NCI-H2227 (cell line): ENCODE results near the gene PDGFC.
"Not testable (repeated sequence)": the region's sequence is repeated elsewhere in the genome, so short reads cannot be mapped to it uniquely, and the experiment has no call there.

Experiments used
- DNase-seq: peaks from one replicate; lab custom pipeline; 2025; ENCODE audit not compliant: unreplicated experiment; lab: John Stamatoyannopoulos, UW

PDGFC gene

DNA sequence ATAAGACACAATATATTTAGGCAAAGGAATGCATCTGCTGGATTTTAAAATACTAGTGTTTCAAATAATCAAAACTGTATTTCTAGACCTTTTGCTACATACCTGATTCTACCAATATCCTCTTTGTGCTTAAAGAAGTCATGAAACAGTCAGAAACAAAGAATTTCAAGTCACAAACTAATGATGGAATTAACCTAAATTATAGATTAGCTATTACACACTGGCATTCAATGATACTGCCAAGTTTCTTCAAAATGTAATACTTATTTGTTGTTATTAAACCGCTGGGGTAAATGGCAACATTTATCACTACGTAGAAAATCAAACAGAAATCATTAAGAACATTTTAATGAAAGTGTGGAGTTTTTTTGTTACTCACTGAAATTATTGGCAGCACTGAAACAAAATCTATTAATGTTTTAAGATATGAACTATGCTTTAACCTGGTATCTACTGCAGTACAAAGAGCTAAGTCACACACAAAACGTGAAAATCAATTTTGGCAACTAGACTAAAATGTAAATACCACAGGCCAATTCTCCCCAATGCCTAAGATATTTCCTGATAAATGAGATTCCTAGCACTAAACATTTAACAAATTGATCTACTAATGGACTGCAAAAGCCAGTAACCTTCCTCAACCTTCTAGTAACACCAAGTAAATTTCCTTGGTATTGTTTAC, 19.4 kb downstream of the PDGFC start:
- DNase-seq: no peak

DNA sequence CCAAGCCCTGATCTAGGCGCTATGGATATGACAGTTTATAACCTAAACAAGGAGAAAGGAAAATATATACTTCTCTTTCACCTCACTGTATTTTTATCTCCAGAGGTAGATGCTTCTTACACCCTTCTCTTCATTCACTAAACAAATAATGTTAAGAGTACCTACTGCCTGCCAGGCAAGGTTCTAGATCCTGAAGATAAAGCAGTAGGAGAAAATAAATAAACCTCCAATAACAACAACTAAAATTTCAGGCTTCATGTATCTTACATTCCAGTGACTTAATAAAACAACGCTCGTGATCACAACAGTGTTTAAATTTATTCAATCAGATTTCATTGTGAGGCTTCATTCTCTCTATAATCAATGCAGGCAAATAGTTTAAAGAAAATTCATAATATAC, 20.7 kb downstream of the PDGFC start:
- no peak for DNase-seq

DNA sequence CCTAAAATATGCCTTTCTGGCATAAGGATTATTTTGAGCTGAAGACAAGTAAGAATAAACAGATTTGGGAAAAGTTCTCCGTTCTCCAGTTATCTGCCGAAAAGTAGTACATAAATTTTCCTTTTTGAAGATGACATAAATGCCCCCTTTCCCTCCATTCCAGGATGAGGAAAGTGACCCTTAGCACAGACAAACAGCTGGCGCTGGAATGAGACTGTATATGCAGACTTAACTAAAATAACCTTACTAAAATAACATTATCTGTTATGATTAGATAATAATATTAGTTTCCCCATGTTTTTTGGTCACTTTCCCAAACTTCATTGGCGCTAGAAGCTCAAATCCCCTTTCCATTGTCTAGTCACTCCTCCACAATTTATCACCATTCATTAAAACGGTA, 21.5 kb downstream of the PDGFC start:
- DNase-seq: no peak

DNA sequence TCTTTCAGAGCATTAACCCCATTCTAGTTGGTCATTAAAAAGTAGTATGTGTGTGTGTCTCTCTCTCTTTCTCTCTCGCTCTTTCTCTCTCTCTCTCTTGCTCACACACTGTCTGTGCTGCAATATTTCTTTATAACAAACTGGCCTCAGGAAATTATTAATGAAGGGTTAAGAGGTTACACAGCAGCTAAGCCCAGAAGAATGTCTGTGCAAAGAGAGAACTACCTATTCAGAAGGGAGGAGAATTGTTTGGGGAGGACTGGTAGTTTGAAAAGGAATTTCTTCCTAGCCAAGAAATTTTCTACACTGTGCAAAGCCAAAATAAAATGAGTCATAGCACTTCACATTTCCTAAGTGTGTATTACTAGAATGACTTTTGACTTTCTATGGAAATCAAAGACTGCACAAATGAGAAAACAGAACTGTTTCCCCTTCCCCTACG, 22.2 kb downstream of the PDGFC start:
- no peak for DNase-seq

DNA sequence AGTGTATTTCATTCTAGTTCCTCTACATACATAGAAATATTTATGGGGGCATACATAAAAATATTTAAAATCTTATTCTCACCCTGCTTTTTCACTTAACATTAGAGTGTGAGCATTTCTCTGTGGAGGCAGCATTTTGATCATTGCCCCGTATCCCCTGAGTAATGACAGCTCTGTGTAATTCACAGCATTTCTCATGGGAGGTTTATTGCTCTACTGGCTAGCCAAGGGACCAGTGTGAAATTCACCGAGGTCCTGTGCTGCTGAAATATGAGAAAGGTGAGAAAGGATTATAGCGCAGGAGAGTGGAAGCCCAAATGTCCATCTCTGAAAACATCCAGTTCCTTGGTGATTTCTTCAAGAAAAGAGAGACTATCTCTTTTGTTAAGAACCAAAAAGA, 22.9 kb downstream of the PDGFC start:
- peak; percentile 8 for DNase-seq

DNA sequence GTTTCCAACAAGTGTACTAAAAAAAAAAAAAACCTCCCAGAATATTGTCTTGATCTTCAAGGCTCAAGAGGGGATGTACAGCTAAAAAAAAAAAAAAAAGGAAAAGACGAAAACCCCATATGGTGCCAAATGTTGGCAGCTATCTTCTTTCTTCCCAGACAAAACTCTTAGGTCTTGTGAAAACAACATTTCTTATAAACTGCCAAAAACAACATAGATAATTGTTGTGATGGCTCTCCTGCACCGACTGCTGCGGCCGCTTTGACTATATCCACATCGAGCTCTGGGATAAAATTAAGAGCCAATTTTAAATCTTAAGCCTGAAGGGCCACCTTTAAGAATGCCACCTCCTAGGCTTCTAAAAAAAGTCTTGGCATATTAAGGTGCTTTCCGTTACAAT, 23.5 kb downstream of the PDGFC start:
- no peak for DNase-seq

DNA sequence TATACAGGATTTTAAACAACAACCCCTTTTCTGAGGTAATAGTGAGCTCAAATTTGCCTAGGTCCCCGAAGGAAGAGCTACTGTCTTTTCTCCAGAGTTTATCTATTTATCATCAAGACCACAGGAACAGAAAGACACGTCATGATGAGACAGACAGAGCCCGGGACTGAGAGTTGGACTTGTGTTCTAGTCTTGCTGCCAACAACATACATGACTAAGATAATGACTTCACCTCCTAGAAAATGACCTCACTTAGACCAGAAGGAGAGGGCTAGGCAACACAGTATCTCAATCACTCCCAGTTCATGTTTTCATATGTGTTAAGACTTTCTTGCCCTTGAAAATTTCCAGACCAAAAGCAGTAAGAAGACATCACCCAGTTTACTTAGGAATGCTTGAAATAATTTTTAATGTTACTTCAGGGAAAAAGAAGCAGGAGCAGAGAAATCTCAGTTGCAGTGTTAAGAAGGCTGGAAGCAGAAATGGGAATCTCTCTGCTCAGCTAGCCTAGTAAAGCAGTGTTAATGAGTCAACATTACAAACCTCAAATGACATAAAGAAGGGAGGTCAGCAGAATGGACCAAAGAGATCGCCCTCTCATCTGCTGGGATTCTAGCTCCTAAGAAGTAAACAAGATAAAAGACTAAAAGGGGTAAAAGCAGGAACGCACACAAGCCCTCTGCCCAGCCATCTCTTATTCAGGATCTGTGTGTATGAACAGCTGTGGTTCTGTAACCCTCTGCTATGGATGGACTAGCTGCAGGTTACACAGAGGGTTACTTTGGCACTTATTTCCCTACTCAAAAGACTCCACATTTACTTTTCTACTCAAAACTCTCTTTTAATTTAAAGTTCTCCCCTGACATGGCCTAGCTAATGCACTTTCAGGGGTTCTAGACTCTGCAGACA, 24.8 kb downstream of the PDGFC start:
- no peak for DNase-seq

DNA sequence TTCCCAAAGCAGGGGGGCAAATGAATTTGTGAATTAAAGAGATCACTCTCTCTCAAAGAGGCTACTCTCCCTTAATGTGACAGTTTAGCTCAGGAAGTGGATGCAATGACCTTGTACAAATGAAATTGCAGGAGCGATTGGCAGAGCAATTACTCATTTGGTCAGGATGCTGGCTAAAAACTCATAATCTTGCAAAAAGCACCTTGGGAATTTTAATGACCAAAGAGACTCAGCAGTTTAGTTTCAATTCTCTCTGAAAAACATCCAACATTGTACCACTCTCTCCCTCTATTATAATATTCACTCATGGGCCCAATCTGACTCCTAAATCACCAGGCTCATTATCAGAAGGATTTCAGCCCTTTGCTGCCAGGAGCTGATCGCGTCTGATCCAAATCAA, 26.1 kb downstream of the PDGFC start:
- DNase-seq: peak; percentile 9

DNA sequence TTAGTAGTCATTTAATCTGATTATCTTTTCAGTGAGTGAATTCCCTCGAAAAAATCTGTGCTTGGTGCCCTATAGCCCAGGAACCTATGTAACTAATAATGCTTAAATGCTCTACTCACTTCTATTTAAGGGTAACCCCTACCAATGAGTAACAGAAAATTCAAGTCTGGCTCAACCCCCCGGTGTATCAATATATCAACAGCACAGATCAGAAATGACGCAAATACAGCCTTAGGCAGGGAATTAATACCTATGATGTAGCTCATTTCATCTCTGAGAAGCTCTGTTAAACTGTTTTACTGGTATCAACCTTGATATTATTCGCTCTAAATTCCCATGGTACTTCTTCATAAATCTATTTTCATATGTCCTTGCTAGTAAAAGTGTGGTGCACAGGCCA, 28.6 kb downstream of the PDGFC start:
- no peak for DNase-seq

DNA sequence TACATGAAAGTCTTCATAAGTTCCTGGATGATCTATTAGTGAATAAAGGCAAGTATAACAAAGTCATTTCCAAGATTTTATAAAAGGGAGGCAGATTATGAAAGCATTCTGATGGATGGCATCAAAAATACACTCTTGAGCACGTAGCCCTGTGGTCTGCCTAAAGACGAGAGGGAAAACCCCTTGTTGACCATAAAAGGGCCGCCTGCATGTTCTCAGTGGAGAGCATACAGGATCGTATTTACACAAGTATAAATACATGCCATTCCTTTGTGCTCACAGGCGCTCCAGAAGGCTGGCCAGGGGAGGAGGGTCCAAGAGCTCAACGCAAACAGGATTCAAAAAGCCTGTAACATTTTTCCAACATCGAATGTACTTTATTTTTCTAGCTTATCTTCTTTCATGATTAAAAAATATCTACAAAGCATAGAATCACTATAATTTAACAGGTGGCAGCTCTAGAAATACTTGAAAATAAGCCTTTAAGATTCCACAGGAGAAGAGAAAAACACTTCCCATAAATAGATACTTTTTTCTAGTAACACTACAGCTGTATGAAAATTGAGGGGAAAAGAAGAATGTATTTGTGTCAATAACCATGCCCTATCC, 29.6 kb downstream of the PDGFC start:
- peak; percentile 77 for DNase-seq

DNA sequence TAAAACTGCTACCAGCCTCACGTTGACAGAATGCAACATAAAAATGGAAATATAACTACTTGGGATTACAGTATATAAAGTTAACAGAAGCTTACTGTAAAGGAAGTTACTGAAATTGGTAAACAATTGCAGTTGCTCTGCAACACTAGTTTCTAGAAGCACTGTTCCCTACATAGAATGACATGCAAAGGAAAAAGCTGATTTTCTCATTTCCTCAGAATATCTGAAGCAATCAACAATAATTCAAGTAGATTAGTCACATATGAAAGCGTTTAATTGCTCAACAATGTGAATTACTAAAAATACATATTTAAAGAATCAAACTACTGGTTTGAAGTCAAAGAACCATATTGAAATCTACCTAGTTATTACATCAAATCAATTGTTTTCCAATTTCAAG, 31.8 kb downstream of the PDGFC start:
- DNase-seq: no peak

DNA sequence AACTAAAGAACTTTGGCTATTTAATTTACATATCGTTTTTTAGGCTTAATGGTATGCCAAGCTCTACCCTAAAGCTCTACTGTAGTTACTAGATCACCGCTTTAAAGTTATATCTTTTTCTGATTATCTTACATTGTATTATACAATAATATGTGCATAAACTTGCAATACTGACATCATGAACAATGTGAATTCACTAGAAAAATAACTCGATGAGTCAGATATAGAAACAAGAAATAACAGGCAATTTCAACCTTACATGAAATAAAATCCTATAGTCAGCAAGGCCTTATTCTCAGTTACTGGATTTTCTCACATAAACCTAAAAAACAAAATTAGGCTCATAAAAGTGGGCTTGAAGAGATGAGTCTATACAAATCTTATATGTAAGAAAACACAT, 32.5 kb downstream of the PDGFC start:
- no peak for DNase-seq

DNA sequence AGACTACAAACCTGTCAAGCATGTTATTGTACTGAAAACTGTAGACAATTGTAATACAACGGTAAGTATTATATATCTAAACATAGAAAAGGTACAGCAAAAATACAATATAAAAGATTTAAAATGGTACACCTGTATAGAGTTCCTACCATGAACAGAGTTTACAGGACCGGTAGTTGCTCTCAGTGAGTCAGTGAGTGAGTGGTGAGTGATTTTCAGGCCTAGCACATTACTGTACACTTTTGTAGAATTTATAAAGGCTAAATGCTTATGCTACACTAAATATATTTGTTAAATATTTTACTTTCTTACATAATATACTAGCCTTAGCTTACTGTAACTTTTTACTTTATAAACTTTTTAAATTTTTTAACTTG, 37.4 kb downstream of the PDGFC start:
- no peak for DNase-seq

DNA sequence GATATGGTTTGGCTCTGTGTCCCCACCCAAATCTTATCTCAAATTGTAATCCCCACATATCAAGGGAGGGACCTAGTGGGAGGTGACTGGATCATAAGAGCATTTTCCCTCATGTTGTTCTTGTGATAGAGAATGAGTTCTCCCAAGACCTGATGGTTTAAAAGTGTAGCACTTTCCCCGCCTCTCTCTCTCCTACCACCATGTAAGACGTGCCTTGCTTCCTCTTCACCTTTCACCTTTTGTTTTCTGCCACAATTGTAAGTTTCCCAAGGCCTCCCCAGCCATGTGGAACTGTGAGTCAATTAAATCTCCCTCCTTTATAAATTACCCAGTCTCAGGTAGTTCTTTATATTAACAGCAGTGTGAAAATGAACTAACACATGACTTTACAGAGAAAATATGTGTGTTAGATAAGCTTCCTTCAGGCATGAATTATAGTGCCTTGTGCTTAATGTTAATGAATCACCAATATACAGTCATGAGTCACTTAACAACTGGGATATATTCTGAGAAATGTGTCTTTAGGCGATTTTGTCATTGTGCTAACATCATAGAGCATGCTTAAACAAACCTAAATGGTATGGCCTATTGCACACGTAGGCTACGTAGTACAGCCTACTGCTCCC, 37.9 kb downstream of the PDGFC start:
- DNase-seq: no peak

DNA sequence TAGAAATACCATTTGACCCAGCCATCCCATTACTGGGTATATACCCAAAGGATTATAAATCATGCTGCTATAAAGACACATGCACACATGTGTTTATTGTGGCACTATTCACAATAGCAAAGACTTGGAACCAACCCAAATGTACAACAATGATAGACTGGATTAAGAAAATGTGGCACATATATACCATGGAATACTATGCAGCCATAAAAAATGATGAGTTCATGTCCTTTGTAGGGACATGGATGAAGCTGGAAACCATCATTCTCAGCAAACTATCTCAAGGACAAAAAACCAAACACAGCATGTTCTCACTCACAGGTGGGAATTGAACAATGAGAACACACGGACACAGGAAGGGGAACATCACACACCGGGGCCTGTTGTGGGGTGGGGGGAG, 39.2 kb downstream of the PDGFC start:
- DNase-seq: not testable (repeated sequence)

DNA sequence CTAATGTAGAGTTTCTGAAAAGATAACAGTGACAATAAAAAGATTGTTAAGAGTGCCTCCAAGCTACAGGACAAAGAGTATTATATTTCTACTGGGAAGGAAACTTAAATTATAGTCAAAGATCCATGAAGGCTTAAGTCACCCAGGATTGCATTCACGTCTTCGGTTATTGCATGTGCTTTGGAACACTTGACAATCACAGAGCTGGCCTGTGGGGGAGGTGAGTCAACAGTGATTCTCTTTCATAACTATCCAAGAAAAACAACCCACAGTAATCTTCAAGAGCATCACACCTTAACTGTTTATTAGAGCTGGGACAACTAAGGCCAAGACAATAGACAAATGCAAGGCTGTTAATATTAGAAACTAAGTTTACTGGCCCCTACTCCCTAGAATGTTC, 40.3 kb downstream of the PDGFC start:
- no peak for DNase-seq

DNA sequence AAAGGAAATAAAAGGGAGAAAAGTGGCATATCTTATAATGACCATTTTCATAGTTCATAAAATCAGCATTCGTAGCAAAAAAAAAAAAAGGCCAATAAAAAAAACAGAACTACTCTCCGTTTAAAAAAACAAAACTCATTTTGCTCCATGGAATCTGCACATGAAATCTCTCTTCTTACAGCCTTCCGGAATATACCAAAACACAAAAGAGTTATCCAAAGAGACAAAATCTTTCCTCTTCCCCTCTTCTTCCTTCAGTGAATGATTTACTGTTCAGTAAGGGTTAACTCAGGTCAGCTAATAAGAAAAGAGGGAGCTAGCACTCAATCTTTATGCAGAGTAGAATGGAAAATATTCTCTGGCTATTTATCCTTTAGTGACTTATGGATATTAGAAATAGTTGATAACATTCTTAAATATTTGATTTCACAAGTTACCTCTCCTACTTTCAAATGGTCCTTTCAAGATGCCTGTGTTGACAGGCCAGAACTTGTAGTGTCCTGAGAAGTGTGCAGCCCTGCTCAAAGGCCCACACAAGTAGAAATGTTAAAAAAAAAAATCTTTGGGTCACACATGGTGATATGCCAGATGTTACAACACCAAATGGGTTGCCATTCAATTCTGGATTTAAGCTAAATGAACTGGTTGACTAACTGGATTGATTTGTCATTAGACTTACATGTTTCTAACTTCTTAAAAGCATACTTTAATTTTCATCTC, 42.1 kb downstream of the PDGFC start:
- no peak for DNase-seq

DNA sequence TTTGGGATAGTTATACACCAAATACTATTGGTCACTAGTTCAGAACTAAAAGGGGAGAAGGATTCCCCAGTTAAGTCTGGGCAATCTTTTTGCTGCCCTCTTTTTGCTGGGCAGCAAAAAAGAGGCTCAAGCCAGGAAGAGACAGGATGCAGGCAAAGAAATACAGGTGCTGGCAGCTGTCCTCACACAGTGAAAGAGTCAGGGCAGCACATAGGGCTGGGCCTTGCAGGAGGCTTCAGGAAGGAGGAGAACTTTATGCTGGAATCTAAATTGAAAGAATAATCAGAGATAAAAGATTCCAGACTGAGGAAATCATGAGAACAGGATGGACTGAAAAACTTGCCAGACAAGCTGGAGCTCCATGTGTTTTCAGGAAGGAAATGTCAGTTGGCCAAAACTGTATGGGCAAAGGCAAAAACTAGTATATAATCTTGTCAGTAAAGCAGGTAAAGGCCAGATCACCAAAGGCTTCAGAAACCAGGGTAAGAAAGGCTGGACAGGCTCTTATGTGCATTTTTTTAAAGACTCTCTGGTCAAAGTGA, 46.8 kb downstream of the PDGFC start:
- no peak for DNase-seq

DNA sequence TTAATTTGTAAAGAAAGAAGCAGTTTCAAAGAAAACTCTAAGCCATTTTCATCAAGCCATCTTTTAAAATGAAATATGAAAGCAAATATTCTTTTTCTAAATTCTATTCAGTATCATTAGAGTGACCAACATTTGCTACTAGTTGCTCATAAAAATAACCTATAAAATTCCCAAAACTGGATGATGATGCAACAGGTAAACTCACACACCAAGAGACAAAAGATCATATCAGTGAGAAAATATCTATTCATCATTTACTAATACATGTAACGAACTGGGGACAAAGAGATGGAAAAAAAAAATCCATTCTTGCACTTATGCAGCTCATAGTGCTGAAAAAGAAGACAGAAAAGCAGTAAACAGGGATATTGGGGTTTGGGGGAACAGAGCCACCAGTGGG, 48.1 kb downstream of the PDGFC start:
- DNase-seq: no peak

DNA sequence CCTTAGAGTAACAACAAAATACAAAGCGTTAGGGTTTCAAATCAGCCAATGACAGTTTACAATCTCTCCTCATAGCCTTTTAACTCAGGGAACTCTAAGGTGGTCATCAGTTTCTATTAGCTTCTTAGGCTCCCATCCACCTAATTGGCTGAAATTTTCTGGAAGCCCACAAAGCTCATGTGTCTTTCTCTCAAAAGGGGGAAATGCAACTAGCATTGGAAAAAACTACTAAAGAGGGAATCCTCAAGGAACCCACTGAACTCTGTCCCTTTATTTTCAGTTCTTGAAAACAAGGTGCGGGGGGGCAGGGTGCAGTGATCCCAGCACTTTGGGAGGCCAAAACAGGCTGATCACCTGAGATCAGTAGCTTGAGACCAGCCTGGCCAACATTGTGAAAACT, 56.4 kb downstream of the PDGFC start:
- no peak for DNase-seq

DNA sequence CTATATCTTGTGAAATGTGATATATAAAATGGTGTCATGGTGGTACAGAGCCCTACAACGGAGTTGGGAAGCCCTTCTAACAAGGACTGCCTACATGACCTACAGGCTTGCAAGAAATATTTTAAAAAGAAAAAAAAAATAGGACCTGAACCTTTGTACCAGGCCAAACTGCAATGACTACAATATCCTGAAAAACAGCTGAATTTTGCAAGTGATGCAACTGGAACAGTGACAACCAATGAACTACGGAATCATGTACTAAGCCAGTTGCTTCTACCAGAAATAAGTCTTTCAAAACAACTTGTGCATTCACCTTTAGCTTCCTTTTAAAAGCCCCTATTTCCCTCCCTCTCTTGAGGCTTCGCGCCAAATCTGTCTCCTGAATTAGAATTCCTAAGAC, 58.4 kb downstream of the PDGFC start:
- no peak for DNase-seq
